RWPE2 (cell line): Measurements from ENCODE around the gene RNF208.

ENCODE experiments used
- ATAC-seq: fragments of 200-7000 bp; cut with Tn5 transposase; 3 replicates; pipeline ENCODE4 v1.9.1; 2021; ENCODE audit warnings: low read depth
- DNase-seq: peaks from one replicate; pipeline ENCODE4 v3.0.0-alpha.2; 2020; ENCODE audit warnings: low spot score
- H3K27ac ChIP-seq: fragments of 450-650 bp; 2 replicates; pipeline ENCODE4 v1.5.1; 2017; ENCODE audit warnings: mild to moderate bottlenecking; ENCODE audit not compliant: poor library complexity, severe bottlenecking
- H3K27me3 ChIP-seq: fragments of 250-450 bp; sonication (Bioruptor Pico); 2 replicates; pipeline ENCODE4 v1.5.1; 2021; ENCODE audit warnings: mild to moderate bottlenecking, moderate library complexity; ENCODE audit not compliant: insufficient read depth, poor library complexity, severe bottlenecking
- H3K36me3 ChIP-seq: fragments of 250-450 bp; sonication (Bioruptor Pico); 2 replicates; pipeline ENCODE4 v1.5.1; 2020; ENCODE audit warnings: low read depth, mild to moderate bottlenecking, moderate library complexity
- H3K4me1 ChIP-seq: fragments of 250-450 bp; sonication (Bioruptor Pico); 2 replicates; pipeline ENCODE4 v1.5.1; 2021; ENCODE audit warnings: mild to moderate bottlenecking, moderate library complexity; ENCODE audit not compliant: insufficient read depth, poor library complexity, severe bottlenecking
- H3K4me3 ChIP-seq: fragments of 250-450 bp; sonication (Bioruptor Pico); 2 replicates; pipeline ENCODE4 v1.5.1; 2021; ENCODE audit warnings: mild to moderate bottlenecking, moderate library complexity; ENCODE audit not compliant: severe bottlenecking
- H3K9me3 ChIP-seq: fragments of 250-450 bp; sonication (Bioruptor Pico); 2 replicates; pipeline ENCODE4 v1.5.1; 2021; ENCODE audit warnings: mild to moderate bottlenecking, moderate library complexity; ENCODE audit not compliant: severe bottlenecking
- CTCF ChIP-seq: fragments of 450-650 bp; IDR thresholded peaks from one replicate; pipeline ENCODE4 v1.5.1; 2017; ENCODE audit warnings: mild to moderate bottlenecking, moderate library complexity; ENCODE audit not compliant: poor library complexity, severe bottlenecking

Gene RNF208

DNA sequence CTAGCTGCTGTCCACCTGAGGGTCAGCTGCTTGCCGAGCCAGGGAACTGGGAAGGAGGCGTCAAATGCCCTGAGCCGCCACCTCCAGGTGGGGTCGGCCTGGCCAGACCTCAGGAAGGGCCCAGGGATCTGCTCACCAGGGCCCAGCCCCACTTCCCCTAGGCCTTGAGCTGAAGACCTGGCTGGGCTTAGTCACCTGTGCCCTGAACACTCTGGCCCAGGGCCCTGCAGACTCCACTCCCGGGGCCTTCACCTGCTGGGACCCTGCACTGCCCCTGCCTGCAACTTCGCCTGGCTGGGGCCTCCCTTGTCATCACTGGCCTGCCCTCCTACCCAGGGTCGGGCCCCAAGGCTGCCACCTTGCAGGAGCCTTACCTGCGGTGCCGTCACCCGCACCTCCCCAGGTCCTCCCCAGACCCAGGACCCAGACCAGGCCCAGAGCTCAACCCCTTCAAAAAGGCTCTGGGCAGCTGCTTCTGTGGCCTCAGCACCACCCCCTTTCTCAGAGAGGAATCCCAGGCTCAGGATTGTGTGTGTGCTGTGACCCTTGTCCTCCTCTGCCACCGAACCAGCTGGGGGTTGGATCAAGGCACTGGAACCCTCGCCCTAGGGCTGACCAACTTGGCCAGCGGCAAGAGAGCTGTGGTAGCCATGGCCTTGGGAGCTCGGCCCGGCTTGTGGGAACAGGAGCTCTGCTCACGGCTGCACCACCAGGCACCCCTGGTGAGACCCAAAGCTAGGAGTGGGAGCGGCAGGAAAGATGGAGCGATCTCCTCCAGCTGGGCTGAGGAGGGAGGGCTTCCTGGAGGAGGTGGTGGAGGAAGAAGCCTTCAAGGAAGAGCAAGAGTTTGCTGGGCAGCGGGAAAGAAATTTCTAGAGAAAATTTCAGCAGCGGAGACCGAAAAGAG is 31.9 kb upstream of the RNF208 start:
- DNase-seq = no peak
- H3K4me1 ChIP-seq = peaks cover 7% of the 10 kb centered on the region
- peaks cover 27% of the 10 kb centered on the region for H3K36me3 ChIP-seq
- no peaks in the 10 kb centered on the region for H3K27me3 ChIP-seq
- no peaks in the 10 kb centered on the region for H3K9me3 ChIP-seq
- no peak for TF ChIP-seq CTCF
- H3K27ac ChIP-seq = peak overlapping the region; percentile 68
- peak overlapping the region; percentile 99 for H3K4me3 ChIP-seq
- ATAC-seq = 0 out of 3 replicates have a peak, but pooled peaks have one; percentile 8

DNA sequence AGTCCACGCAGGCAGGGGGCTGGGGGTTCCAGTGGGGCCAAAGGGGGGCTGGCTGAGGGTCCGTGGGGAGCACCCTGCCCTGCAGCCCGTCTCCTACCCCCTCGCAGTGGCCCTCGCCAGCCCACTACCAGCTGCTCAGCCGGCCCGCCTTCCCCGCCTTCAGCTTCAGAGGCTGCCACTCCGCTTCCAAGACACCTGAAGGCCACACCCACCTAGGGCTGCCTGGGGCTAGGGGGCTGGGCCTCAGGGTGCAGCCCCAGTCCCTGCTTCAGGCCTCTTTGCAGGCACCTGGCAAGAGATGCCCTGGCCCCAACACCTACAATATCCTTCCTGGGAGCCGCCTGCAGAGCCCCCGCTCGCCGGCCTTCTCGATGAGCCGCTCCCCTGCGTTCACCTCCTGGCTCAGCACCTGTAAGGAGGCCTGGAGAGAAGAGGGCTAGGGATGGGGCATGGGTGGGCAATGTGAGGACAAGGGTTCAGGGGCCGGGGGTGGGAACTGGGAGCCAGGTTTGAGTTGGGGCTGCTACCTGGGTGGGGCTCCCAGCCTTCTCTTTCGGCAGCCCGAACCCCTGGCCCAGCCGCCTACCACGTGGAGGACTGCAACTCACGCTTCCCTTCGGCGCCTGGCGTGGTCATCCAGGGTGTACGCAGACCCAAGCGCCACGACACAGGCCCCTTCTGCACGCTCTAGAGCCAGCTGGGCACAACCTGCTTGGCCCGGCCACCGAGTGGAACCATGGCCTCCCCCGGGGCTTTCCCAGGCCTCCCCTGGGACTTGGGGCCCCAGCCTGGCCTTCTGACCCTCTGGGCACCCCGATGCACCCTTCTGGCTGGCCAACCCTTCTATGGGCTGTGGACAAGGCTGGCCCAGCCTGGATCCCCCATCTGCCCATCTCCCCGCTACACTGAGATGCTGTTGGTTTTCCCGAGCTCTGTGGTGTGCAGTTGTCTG is 30.8 kb upstream of the RNF208 start:
- DNase-seq (no peak), ATAC-seq (peak; percentile 18; the same call in 1 of the 3 replicates)
- TF ChIP-seq CTCF = no peak
- H3K9me3 ChIP-seq = no peaks in the 10 kb centered on the region
- H3K27ac ChIP-seq = no peak overlapping the region
- H3K4me3 ChIP-seq = no peak overlapping the region
- H3K4me1 ChIP-seq = peaks cover 7% of the 10 kb centered on the region
- peaks cover 15% of the 10 kb centered on the region for H3K36me3 ChIP-seq
- H3K27me3 ChIP-seq = no peaks in the 10 kb centered on the region

- Histone ChIP-seq H3K27ac (no peak overlapping the region), H3K9me3 (no peaks in the 10 kb centered on the region), H3K27me3 (no peaks in the 10 kb centered on the region), H3K36me3 (peaks cover 7% of the 10 kb centered on the region), H3K4me3 (no peak overlapping the region), H3K4me1 (peaks cover 7% of the 10 kb centered on the region)
- no peak for ATAC-seq
- DNase-seq = no peak
- TF ChIP-seq CTCF = no peak
Observed at GRCh38 chr9:137251490-137252268, 29.6 kb upstream of the RNF208 start.

DNA sequence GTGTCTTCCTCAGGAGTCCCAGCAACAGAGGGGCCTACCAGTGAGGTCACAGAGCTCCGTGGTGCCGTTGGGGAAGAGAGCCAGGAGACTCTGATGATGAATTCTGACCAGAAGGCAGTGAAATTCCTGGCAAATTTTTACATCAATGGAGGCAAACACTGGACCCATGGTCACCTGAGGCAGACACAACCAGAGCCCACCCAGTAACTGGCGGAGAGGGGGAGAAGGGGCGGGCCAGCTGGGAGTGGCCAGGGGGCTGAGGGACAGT is 29.1 kb upstream of the RNF208 start, which contains the start of gene STPG3:
TSS of gene STPG3 (plus strand) at position 93 of the 268 bp plus-strand sequence. CDS start at position 94, 1 bp downstream.
- DNase-seq (no peak), ATAC-seq (no peak)
- no peaks in the 10 kb centered on the region for H3K9me3 ChIP-seq
- no peak within 1 kb of the TSS for H3K4me3 ChIP-seq
- H3K27me3 ChIP-seq = no peaks in the 10 kb centered on the region
- peaks cover 3% of the 10 kb centered on the region for H3K4me1 ChIP-seq
- TF ChIP-seq CTCF = no peak
- H3K36me3 ChIP-seq = peaks cover 2% of the 10 kb centered on the region
- H3K27ac ChIP-seq = no peak within 1 kb of the TSS
